GM18951 (cell line): ENCODE results near the gene ELL.

Experiments
- POLR2A ChIP-seq: IDR thresholded peaks from 4 replicates; pipeline ENCODE4 v1.6.1; 2011; ENCODE audit warnings: mild to moderate bottlenecking; ENCODE audit not compliant: insufficient read length, insufficient read depth; ENCODE audit errors: extremely low read depth
- in situ Hi-C: fragments of 300-500 bp; cut with MboI; formaldehyde crosslinking; loops from one replicate; pipeline ENCODE4 v1.12.0; 2022; ENCODE audit warnings: low sequenced_read_pairs, mixed read lengths, inconsistent platforms; ENCODE audit not compliant: unreplicated experiment

The ELL gene

GRCh38 chr19:18481505-18482222 is 40.2 kb downstream of the ELL start:
- TF ChIP-seq POLR2A, result no peak
- in situ Hi-C loops, result no loop called here

DNA sequence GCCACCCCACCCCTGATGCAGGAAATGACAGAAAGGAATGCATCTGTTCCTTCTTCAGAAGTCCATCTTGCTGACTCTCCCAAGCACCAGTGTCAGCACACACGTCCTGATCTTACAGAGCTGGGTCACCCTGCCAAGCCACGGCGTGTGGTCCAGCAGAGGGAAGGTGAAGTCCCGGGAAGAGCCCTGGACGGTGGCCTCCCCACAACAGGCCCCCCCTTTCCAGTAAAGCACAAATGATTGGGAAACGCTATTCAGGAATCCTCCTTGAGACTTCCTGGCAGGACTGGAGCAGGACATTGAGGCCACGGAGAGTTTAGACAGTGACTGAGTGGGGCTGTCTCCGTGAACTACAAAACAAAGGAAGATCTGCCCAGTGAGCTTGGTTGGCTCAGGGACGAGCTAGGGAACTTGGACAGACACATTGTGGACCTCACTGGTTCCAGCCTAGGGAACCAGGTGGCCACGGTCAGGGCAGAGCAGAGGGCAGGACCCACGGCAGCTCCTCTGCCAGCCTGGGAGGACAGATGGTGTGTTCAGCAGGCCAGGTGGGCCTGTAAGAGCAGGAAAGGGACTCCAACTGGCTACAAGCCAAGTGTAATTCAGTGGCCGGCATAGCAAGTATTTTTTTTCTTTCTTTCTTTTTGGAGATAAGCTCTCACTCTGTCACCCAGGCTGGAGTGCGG is 41.7 kb downstream of the ELL start:
- no peak for TF ChIP-seq POLR2A
- in situ Hi-C loops, result no loop called here

DNA sequence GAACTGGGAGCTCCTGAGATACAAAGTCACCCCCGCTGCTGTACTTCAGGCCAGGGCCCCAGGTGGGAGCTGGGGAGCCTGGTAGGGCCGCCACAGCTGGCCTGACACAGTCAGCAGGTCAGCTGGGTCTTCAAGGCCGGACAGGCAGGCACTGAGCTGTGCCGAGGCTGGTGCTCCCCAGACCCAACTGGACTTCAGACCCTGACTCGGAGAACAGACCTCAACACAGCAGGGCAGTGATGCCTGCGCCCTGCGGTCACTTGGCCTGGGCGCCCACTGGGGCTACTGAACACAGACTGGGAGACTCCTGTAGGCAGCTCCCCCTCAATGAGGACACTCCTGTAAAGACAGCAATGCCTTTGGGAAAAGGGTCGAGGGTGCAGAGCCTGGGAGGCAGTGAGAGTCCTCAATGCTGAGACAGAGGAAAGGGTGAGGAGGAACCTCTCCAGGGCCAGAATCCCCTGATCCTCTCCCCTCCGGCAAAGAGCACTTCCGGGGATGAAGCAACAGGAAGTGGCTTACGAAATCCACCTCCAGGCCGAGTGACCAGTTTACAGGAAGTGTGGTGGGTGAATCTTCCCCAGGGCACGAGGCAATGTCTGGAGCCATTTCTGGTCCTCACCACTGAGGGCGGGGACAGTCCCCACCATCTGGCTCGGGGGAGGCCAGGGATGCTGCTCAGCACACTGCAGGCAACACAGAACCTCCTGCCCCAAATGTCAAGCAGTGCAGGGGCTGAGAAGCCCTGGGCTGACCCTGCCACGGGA is 43.1 kb downstream of the ELL start:
- TF ChIP-seq POLR2A, result peak; percentile 24
- in situ Hi-C loops, result no loop called here

- TF ChIP-seq POLR2A, result no peak
- in situ Hi-C loops, result no loop called here
These were observed 43.9 kb downstream of the ELL start for GRCh38 chr19:18477974-18478373.

DNA sequence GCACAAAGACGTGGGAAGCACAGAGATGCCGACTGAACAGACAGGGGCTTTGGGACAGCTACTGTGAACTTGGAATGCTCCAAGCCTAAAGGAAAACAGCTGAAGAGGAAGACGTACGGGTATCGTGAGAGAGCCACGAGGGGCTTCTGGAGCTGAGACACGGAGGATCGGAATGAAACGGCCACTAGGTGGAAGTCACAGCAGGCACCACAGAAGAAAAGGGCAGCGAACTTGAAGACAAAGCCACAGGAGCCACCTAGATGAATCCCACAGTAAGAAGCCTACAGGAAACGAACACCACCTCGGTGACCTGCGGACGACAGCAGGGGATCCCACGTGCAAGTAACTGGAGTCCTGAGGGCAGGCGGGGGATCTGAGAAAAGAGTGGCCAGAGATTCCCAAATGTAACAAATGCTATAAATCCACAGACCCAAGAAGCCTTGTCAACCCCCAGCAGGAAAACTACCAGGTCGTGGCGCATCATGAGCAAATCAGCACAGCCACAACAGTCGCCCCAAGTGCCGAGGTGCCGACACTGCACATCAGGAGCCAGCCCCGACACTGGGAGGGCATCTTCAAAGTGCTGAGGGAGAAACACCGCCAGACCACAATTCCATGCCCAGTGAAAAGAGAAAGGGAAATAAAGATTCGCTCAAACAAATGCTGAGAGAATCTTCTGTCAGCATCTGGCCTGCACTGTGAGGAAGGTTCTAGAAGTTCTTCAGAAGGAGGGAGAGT is 44.7 kb downstream of the ELL start:
- TF ChIP-seq POLR2A, result no peak
- in situ Hi-C loops, result no loop called here

GRCh38 chr19:18476507-18477041 is 45.3 kb downstream of the ELL start:
- no peak for TF ChIP-seq POLR2A
- in situ Hi-C loops, result no loop called here

GRCh38 chr19:18475762-18476331 is 46.0 kb downstream of the ELL start:
- TF ChIP-seq POLR2A, result no peak
- in situ Hi-C loops, result no loop called here

DNA sequence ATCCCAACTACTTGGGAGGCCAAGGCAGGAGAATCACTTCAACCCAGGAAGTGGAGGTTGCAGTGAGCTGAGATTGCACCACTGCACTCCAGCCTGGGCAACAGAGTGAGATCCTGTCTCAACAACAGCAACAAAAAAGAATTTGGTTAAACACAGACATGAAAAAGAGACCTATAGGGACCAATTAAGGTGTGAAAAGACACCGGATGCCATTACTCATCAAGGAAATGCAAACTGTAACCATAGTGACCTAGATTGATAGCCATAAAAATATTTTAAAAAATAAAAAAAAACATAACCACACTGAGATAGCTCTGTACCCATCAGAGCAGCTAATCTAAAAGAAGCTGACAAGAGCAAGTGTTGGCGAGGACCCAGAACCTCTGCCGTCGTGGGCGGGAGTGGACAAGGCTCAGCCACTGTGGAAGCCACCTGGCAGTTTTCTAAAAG is 46.8 kb downstream of the ELL start:
- no peak for TF ChIP-seq POLR2A
- in situ Hi-C loops, result no loop called here

DNA sequence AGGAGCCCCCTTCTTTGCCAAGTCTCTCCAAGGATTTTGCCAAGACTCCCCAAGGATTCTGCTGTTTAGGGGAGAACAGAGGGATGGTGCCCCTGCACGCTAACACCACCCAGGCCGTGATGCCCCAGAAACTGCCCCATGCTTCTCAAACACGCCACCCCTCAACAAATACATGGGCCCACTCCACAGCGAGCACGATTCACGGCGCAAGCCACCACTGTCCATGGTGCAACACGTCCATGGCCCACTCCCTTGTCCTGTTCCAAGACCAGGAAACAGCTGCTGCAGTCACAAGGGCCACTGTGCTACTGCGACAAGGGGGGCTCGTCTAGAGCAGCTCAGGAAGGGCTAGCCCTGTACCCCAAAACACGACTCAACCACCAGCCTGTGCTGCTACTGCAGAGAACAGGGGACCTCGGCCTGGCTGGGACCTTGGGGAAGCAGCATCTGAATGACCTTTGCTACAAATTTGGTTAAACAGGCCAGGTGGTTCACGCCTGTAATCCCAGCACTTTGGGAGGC is 47.4 kb downstream of the ELL start:
- in situ Hi-C loops, result no loop called here
- no peak for TF ChIP-seq POLR2A

DNA sequence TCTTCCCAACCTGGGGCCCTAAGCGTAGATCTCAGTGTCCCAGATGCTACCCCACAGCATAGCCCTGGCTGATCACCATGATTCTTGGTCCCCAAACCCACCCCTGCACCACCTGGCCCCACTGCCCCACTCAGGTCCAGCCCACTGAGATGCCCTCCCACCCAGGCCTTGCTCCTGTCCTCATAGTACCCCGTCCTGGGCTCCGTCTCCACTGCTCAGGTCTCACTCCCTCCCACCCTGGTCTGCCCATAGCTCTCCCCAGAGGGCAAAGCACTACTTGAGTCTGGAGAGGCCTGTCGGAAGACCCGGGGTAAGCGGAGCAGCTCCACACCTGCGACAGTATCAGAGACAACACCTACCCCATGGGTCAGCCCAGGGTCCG is 48.2 kb downstream of the ELL start:
- no peak for TF ChIP-seq POLR2A
- in situ Hi-C loops, result no loop called here

- in situ Hi-C loops, result no loop called here
These were observed 48.7 kb downstream of the ELL start for GRCh38 chr19:18473003-18473705.

GRCh38 chr19:18470787-18471186 is 51.1 kb downstream of the ELL start:
- in situ Hi-C loops, result no loop called here
- no peak for TF ChIP-seq POLR2A

More at GRCh38 chr19:18473003-18473705, 48.7 kb downstream of the ELL start:
- no peak for TF ChIP-seq POLR2A
